ENCODE measurements around the gene PRKG1.
"Not testable (repeated sequence)": the region's sequence is repeated elsewhere in the genome, so short reads cannot be mapped to it uniquely, and the experiment has no call there.

Gene PRKG1

GRCh38 chr10:51733057-51733456 is 658.8 kb downstream of the PRKG1 start:
- no peak for DNase-seq

GRCh38 chr10:51743146-51743545 is 668.9 kb downstream of the PRKG1 start:
- no peak for DNase-seq

- no peak for DNase-seq
Measured at GRCh38 chr10:51744235-51745000, 670.1 kb downstream of the PRKG1 start.

- DNase-seq: no peak
Measured at GRCh38 chr10:51745397-51745796, 671.1 kb downstream of the PRKG1 start.

GRCh38 chr10:51747216-51747615 is 672.9 kb downstream of the PRKG1 start:
- DNase-seq: no peak

GRCh38 chr10:51748959-51749358 is 674.7 kb downstream of the PRKG1 start:
- DNase-seq: no peak

- DNase-seq: no peak
Measured at GRCh38 chr10:51758366-51758765, 684.1 kb downstream of the PRKG1 start.

- not testable (repeated sequence) for DNase-seq
Measured at GRCh38 chr10:51758838-51759237, 684.6 kb downstream of the PRKG1 start.

GRCh38 chr10:51759896-51760534 is 685.7 kb downstream of the PRKG1 start:
- DNase-seq: no peak

- DNase-seq: no peak
Measured at GRCh38 chr10:51760864-51761640, 686.8 kb downstream of the PRKG1 start.

GRCh38 chr10:51763746-51764145 is 689.5 kb downstream of the PRKG1 start:
- no peak for DNase-seq

GRCh38 chr10:51765284-51765971 is 691.1 kb downstream of the PRKG1 start:
- DNase-seq: no peak

- no peak for DNase-seq
Measured at GRCh38 chr10:51766423-51767102, 692.3 kb downstream of the PRKG1 start.

GRCh38 chr10:51767103-51767763 is 692.9 kb downstream of the PRKG1 start:
- no peak for DNase-seq

- DNase-seq: no peak
Measured at GRCh38 chr10:51768886-51769465, 694.7 kb downstream of the PRKG1 start.

- DNase-seq: no peak
Measured at GRCh38 chr10:51770709-51771108, 696.4 kb downstream of the PRKG1 start.

GRCh38 chr10:51772387-51772786 is 698.1 kb downstream of the PRKG1 start:
- DNase-seq: no peak

GRCh38 chr10:51773681-51774080 is 699.4 kb downstream of the PRKG1 start:
- no peak for DNase-seq

GRCh38 chr10:51783941-51784340 is 709.7 kb downstream of the PRKG1 start:
- no peak for DNase-seq

- DNase-seq: no peak
Measured at GRCh38 chr10:51786016-51786683, 711.9 kb downstream of the PRKG1 start.

- no peak for DNase-seq
Measured at GRCh38 chr10:51786684-51787035, 712.4 kb downstream of the PRKG1 start.

Measured in activated CD4-positive, CD25-positive, alpha-beta regulatory T cell (primary cell).